GM12874 (cell line): ENCODE measurements around the gene FTCD.

ENCODE experiments used
- TF ChIP-seq, protein P1 (sequence below): IDR thresholded peaks from 2 replicates; pipeline ENCODE4 v1.5.1; 2011; ENCODE audit warnings: low read depth, mild to moderate bottlenecking, control low read depth, low read length, moderate library complexity; ENCODE audit not compliant: insufficient read depth

The FTCD gene

DNA sequence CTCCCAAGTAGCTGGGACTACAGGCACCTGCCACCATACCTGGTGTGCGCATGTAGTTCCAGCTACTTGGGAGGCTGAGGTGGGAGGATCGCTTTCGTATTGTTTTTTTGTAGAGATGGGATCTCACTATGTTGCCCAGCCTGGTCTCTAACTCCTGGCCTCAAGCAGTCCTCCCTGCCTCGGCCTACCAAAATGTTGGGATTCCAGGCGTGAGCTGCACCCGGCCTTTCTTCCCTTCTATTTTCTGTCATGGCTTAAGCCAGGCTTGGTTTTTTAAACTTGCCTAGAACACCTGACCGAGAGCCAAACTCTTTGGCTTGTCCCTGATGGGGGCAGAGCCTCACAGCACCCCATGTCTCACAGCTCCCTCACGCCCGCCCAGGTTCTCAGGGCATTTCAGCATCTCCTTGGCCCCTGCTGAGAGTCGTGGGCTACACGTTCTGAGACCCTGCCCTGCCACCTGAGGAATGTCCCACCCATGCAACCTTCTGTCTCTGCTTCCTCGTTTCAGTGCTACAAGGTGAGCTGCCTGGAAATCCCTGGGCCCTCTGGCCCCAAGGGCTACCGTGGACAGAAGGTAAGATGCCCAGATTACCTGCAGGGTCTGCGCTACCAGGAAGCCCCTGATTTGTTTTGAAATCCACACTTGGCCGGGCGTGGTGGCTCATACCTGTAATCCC is 41.7 kb downstream of the FTCD start:
- TF ChIP-seq, protein P1, sequence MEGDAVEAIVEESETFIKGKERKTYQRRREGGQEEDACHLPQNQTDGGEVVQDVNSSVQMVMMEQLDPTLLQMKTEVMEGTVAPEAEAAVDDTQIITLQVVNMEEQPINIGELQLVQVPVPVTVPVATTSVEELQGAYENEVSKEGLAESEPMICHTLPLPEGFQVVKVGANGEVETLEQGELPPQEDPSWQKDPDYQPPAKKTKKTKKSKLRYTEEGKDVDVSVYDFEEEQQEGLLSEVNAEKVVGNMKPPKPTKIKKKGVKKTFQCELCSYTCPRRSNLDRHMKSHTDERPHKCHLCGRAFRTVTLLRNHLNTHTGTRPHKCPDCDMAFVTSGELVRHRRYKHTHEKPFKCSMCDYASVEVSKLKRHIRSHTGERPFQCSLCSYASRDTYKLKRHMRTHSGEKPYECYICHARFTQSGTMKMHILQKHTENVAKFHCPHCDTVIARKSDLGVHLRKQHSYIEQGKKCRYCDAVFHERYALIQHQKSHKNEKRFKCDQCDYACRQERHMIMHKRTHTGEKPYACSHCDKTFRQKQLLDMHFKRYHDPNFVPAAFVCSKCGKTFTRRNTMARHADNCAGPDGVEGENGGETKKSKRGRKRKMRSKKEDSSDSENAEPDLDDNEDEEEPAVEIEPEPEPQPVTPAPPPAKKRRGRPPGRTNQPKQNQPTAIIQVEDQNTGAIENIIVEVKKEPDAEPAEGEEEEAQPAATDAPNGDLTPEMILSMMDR: no peak

DNA sequence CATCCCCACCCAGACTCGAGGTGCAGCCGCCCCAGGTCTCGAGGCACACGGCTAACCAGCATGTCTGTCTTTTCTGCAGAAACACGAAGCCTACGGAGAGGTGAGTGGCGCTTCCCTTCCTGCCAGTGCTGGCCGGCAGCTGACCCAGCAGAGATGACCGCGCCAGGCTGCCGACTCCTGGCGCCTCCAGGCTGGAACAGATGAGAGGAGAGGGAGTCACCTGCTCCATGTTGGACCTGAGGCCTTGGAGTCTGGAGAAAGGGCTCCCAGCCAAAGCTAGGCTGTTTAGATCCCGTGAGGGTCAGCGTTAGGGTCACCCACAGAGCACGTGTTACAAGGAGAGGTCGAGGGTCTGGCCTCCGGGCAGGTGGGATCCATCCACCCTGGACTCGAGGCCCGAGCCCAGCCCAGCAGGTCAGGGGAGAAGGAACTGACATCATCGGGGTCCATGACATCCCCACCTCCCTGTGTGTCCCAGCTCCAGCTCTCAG is 42.6 kb downstream of the FTCD start:
- TF ChIP-seq, protein P1: no peak

DNA sequence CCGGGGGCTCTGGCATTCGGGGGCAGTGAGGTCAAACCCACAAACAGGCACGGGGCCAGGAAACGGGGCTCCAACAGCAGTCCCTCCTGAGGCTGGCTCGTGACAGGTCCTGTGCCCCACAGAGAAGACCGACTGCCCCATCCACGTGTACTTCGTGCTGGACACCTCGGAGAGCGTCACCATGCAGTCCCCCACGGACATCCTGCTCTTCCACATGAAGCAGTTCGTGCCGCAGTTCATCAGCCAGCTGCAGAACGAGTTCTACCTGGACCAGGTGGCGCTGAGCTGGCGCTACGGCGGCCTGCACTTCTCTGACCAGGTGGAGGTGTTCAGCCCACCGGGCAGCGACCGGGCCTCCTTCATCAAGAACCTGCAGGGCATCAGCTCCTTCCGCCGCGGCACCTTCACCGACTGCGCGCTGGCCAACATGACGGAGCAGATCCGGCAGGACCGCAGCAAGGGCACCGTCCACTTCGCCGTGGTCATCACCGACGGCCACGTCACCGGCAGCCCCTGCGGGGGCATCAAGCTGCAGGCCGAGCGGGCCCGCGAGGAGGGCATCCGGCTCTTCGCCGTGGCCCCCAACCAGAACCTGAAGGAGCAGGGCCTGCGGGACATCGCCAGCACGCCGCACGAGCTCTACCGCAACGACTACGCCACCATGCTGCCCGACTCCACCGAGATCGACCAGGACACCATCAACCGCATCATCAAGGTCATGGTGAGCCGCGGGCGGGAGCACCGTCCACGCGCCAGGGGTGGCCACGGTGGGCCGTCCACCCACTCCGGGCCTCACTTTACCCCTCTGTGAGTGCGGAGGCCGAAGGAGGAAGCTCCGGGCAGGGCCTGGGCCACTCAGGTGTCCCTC is 43.3 kb downstream of the FTCD start:
- TF ChIP-seq, protein P1: no peak

DNA sequence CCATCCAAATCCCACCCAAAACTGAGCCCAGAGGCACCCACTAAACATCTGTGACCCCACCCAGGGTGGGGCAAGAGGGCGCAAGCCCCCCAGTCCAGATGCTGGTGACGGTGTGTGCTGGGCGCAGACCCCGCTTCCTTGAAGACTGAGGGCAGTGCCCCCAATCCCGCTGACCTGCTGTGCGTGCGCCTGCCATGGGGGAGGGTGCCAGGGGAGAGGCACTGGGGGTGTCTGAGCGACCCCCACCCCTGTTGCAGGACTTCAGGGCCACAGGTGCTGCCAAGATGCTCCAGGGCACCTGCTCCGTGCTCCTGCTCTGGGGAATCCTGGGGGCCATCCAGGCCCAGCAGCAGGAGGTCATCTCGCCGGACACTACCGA is 44.2 kb downstream of the FTCD start:
- TF ChIP-seq, protein P1: no peak

DNA sequence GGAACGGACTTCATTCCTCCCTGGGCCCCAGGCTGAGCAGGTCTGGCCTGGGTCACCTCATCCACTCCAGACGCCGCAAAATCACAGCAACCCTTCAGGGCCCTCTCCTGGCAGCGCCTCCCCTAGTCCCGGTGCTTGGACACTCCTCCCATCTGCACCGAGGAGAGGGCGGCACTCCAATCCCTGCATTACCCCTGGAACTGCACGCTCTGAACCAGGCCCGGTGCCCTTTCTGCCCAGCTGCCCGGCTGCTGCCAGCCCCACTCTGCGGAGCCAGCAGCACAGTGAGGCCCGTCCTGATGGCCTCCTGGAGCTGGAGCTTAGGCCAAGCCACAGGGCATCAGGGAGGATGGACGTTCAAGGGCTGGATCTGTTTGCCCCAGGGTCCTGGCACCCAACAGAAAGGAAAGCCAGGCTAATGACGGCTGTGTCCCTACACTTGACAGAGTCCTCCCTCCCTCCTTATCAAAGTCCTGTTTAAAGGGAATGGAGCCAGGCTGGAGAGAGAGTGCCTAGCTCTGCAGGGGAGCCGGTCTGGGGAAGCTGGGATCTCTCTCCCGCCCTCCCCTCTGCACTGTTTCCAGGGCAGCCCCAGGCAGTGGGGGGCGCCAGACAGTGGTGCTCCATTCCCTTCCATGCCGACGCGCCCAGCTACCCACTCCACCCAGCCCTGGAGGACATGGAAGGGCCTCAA is 44.7 kb downstream of the FTCD start:
- TF ChIP-seq, protein P1: no peak

DNA sequence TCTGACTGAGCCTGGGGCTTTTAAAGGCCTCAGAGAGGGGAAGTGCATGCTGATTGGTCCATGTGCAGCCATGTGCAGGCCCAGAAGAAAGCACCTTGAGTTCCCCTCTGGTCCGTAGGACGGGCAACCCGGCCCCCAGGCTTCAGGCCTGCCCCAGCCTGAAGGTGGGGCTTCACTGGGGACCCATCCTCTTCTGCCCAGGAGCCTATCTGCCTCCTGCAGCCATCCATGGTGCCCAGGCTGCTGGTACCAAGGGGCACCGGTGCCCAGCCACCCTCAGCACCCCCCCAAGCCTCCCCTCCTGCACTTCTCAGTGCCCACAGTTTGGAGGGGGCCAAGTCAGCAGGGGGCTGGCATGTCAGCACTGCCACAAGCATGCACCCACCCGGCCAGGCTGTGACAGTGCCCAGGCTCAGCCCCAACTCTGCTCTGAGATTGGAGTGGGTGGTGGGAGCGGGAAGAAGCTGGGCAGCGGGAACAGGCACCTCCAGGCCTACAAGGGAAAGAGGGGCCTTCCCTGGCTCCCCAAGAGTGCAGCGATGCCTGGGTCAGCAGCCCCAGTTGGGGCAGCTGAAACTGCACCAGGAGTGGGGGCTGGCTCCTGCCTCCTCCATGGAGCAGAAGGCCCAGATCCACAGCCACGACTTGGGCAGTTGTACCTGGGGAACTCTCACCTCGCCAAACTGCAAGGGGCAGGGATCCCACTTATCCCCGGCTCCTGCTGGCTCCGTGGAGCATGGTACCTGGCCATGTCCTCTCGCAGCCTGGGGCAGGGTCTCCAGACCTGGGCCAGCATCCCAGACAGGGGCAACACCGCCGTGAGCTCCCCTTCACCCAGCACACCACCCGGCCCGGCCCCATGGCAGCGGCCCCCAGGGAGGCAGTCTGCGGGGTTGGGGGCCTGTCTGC is 45.8 kb downstream of the FTCD start:
- TF ChIP-seq, protein P1: no peak
